Measurements from ENCODE around the gene RNASE8. TPM values are rescaled to one million over a fixed set of nuclear protein-coding genes. Genes with fewer than 3 reads are reported as not detected.

RNASE8 gene
- total and polyA plus RNA-seq, 2 of the 8 experiments (the other 6 are each of a cell fraction or from before 2014, with no cell fraction given), result not detected

GRCh38 chr14:21101802-21102413 lies 44.3 kb downstream of the RNASE8 start (continued):
- no peak for TF ChIP-seq CBX5 (IDR thresholded peaks at IDR 0.05; ENCODE audit: low read depth, low read length)
- no peak for TF ChIP-seq USF2 (IDR thresholded peaks at IDR 0.05; ENCODE audit: low read length)
- no peak for TF ChIP-seq KDM5A (IDR thresholded peaks at IDR 0.05; ENCODE audit: low read length)
- TF ChIP-seq, protein P1, sequence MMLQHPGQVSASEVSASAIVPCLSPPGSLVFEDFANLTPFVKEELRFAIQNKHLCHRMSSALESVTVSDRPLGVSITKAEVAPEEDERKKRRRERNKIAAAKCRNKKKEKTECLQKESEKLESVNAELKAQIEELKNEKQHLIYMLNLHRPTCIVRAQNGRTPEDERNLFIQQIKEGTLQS (IDR thresholded peaks at IDR 0.05; ENCODE audit: insufficient read depth, low read depth, low read length), result no peak
- TF ChIP-seq TBP (IDR thresholded peaks at IDR 0.05; ENCODE audit: low read depth, low read length), result no peak
- no peak for TF ChIP-seq BCL11A (IDR thresholded peaks at IDR 0.05; ENCODE audit: low read depth in 2 of 2, low read length in 2 of 2)
